GM18867 (cell line): Measurements from ENCODE around the gene ERFL.

Experiments
- ATAC-seq: cut with Tn5 transposase; IDR thresholded peaks from one replicate; pipeline ENCODE4 v1.9.1; 2021; ENCODE audit warnings: mild to moderate bottlenecking, moderate library complexity; ENCODE audit not compliant: unreplicated experiment

Gene ERFL

DNA sequence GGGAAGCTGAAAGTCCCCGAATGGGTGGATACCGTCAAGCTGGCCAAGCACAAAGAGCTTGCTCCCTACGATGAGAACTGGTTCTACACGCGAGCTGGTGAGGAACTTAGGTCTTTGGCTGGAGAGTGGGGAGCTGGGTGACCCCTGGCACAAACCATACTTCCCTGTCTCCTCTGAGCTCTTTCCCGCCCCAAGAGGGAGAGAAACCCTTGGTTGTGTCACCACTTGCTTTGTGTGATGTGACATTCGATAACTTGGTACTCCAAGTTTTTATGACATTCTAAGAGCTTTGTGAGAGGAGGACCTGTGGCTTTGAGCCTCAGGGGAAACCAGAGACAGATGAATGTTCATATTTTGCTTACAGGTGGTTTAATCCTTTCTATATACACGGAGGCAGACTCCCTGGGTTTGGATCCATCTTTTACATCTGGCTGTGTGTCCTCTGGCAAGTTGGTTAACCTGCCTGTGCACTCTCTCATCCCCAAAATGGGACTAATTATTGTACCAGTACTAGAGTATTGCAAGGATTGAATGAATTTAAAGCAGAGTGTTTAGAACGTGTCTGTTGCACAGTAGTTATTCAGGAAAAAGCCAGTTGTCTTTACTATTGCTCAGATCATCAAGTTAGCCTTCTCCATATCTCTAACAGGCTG lies 67.0 kb downstream of the ERFL start:
- ATAC-seq, result no peak

DNA sequence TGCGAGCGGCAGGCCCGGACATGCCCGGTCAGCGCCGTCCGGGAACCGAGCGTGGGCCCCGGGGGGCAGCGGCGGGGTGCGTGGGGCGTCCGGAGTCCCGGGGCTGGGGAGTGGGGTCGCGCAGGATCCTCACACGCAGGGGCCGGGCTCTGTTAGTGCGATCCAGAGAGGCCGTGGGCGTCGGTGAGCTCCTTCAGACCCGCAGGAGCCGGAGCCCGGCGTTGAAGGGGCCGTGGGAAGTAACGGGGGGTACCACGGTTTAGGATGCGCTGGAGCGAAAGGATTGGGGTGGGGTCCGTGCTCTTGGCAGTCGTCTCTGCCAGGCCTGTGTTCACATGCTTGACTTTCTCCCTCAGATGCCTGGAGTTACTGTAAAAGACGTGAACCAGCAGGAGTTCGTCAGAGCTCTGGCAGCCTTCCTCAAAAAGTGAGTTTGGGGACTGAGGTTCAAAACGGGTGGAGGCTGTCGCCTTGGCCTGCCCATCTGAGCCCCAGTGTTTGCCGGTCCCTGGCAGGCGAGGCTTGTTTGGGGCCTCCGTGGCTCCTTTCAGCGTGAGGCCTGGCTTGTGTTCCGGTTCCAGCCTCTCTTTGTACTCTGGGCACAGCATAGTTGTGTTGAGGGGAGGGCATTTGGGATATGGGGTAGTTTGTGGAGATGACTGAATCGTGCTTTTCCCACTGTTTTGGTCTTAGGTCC lies 67.7 kb downstream of the ERFL start:
- no peak for ATAC-seq

DNA sequence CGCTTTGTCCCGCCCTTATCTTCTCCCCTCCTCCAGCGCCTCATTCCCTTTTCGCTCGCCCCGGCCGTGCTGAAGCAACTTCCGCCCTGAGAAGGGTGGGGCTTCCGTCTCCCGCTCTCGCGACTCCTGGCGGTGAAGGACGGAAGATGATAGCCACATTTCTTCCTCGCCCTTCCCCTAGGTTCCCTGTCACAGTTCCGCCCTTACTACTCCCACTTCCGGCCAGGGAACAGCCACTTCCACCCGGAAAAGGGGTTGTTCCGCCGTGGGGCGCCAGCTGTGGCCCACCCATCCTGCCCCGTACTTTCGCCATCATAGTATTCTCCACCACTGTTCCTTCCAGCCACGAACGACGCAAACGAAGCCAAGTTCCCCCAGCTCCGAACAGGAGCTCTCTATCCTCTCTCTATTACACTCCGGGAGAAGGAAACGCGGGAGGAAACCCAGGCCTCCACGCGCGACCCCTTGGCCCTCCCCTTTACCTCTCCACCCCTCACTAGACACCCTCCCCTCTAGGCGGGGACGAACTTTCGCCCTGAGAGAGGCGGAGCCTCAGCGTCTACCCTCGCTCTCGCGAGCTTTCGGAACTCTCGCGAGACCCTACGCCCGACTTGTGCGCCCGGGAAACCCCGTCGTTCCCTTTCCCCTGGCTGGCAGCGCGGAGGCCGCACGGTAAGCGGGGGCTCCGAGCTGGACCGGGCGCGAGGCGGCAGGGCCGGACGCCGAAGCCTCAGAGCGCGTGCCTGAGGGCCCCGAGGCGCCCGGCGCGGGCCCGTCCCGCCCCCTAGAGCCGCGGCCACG lies 68.4 kb downstream of the ERFL start, which contains the start of gene RPS19:
TSS of gene RPS19 (plus strand) at position 638 of the 801 bp plus-strand sequence. CDS start 520 bp downstream, outside the sequence.
- peak; percentile 79 for ATAC-seq

DNA sequence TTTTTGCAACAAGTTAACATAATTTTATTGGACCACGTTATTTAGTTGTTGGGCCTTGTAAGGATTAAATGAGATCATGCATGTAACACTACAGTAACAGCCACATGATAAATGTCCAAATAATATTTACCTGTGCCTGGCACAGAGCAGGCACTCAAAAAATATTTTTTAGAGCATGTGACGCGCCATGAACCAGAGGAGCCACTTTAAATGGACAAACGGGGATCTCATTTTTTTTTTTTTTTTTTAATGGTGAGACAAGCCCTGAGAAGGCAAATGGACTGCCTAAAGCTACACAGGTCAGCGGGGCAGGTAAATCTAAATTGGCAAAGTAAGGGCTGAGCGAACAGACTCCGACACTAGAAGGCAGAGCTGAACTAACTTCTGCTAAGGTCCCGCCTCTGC lies 69.0 kb downstream of the ERFL start:
- no peak for ATAC-seq
